ENCODE data around the gene BARHL1. TPM values are rescaled to one million over a fixed set of nuclear protein-coding genes. Genes with fewer than 3 reads are reported as not detected.

BARHL1 gene
- not detected in 2 replicates for total RNA-seq

GRCh38 chr9:132582276-132582785, at the start of gene BARHL1:
Gene BARHL1 (plus strand): TSS chr9:132582606. CDS start chr9:132582798, 192 bp downstream.

Other genes starting within 250 kb of the BARHL1 start
- gene SETX, start 227.6 kb upstream of the BARHL1 start, total RNA-seq, result 52.3 and 73.7 TPM in 2 replicates
- gene TTF1, start 175.8 kb upstream of the BARHL1 start, total RNA-seq, result 10.1 and 10.8 TPM in 2 replicates
- gene CFAP77, start 172.4 kb upstream of the BARHL1 start, total RNA-seq, result under 0.01 TPM in 1 of 2 replicates, not detected in the other
- 12.0 and 15.2 TPM in 2 replicates for gene DDX31, start 87.4 kb downstream of the BARHL1 start, total RNA-seq
- gene GTF3C4, start 87.9 kb downstream of the BARHL1 start, total RNA-seq, result 13.6 and 14.9 TPM in 2 replicates